Brain pericyte (primary cell): Measurements from ENCODE around the gene ZBTB5.

Source experiments
- DNase-seq: peaks from one replicate; pipeline ENCODE4 v3.0.0-alpha.2; 2012; ENCODE audit warnings: low read depth, low spot score

ZBTB5 gene

DNA sequence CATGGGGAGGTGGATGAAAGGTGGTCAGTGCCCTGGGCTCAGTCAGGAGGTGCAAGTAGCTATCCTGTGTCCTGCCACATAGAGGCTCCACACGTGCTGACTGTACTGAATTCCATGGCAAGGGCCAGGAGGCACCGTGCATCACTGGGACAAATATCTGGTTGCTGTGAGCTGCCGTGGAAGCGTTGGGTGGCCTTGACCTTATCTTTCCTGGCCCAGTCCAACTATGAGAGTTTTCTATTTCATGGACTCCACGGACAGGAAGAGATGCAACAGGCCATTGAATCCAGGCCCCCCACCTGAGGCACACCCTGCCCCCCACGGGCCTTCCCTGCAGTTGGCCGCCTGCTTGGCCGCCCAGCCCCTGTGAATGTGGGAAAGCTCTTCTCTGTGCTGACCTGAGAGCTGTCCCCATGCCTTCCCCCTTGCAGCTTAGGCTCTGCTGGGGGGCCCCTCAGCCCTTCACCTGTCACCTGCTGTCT lies 41.0 kb downstream of the ZBTB5 start:
- DNase-seq = no peak

DNA sequence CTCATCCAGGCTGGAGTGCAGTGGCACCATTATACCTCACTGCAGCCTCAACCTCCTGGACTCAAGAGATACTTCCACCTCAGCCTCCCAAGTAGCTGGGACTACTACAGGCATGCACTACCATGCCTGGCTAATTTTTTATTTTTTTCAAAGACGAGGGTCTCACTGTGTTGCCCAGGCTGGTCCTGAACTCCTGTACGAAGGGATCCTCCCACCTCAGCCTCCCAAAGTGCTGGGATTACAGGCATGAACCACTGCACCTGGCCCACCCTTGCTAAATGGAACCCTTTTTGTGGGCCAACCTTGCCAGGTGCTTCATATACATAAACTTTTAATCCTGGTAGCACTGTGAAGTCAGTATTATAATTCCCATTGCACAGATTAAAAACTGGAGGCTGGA lies 41.7 kb downstream of the ZBTB5 start:
- DNase-seq = no peak

DNA sequence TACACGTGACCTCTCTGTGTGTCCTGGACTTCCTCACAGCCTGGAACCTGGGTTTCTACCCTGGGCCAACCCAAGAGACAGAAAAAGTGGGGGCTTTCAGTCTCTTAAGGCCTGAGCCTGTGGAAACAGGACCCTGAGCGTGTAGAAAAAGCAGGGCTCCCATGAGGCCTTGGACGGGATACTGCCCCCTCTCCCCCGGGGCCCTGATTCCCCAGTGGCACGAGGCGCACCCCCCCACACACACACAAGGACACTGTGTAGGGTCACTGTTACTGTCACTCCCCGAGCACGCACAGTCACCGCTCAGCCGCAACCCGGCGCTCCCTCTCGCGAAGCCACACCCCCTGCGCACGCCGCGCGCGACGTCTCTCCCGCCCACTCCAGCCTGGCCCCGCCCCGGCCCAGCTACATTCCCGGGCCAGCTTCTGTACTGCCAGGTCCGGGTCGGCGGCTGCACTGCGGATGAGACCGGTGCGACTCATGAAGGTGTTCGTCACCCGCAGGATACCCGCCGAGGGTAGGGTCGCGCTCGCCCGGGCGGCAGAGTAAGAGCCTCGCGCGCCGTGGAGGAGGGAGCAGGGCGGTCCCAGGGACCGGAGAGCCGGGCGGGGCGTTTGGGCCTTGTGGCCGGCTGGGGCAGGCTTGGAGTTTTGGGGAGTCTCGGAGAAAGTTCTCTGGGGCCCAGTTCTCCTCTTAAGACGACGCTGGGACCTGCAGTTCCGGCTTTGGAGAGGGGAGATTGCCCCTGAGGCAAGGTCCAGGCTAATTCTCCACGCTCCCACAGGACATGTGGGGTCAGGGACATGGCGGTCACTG lies 42.8 kb downstream of the ZBTB5 start, which contains the start of gene GRHPR:
GRHPR (plus strand) TSS at position 408 of the 816 bp plus-strand sequence; CDS start at position 463, 55 bp downstream.
- no peak for DNase-seq

DNA sequence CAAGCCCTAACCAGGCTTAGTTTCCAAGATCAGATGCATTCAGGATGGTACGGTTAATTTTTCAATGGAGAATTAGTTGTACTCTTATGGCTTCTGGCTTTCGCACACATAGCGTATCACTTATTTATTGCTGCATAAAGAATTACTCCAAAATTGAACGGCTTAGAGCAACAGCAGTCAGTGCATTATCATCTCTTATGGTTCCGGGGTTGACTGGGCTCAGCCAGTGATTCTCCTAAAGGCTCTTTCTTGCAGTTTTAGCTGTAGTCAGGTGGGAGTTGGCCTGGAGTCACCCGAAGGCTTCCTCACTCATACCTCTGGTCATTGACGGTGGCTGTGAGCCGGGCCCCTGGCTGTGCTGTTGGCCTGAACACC lies 43.3 kb downstream of the ZBTB5 start:
- DNase-seq = no peak

- DNase-seq = no peak
Measured at GRCh38 chr9:37420271-37421215, 44.7 kb downstream of the ZBTB5 start.

DNA sequence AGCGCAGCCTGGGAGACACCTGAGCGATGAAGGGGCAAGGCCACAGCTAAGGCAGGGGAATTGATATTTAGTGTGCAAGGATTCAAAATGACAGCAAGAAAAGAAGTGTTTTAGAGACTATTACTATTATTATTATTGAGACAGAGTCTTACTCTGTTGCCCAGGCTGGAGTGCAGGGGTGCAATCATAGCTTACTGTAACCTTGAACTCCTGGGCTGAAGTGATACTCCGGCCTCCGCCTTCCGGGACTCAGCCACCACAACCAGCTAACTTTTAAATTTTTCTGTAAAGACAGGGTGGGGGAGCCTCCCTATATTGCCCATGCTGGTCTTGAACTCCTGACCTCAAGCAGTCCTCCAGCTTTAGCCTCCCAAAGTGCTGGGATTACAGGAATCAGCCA lies 46.0 kb downstream of the ZBTB5 start:
- DNase-seq = no peak

DNA sequence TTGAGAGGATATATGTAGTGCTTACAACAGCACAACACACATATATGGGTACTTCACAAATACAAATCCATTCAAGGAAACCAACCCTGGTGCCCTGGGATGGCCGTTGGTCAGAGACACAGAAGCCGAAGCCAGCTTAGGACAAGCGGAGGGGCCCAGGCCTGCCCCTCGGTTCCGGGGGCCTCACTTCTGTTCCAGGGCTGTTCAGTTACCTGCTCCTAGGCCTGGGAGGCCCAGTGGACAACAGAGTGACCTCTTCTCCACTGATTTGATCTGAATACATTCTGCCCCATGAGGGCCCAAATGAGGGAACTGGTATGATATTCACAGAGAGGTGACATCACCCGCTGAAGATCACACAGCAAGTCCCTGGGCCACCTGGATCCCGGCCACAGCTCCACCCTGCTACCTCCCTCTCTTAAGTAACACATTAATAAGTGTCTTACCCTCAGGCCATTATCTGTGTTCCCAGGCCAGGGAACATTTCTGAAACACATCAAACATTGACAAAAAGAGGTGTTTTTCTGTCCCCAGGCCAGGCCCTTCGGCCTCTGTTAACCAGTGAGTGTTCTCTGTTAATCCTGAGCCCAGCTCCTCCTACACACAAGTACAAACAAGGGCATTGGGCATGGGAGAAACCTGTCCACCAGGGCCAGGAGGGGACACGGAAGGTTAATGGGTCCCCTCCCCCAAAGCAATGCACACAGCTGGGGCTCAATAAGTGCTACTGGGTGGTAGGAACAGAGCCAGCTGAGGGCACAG lies 47.2 kb downstream of the ZBTB5 start:
- no peak for DNase-seq

- DNase-seq = no peak
Measured at GRCh38 chr9:37417252-37417803, 47.9 kb downstream of the ZBTB5 start.

- no peak for DNase-seq
Measured at GRCh38 chr9:37415011-37415719, 50.1 kb downstream of the ZBTB5 start.

- no peak for DNase-seq
Measured at GRCh38 chr9:37414503-37414943, 50.7 kb downstream of the ZBTB5 start.

- no peak for DNase-seq
Measured at GRCh38 chr9:37413311-37413710, 51.9 kb downstream of the ZBTB5 start.

- DNase-seq = no peak
Measured at GRCh38 chr9:37412431-37413151, 52.7 kb downstream of the ZBTB5 start.

DNA sequence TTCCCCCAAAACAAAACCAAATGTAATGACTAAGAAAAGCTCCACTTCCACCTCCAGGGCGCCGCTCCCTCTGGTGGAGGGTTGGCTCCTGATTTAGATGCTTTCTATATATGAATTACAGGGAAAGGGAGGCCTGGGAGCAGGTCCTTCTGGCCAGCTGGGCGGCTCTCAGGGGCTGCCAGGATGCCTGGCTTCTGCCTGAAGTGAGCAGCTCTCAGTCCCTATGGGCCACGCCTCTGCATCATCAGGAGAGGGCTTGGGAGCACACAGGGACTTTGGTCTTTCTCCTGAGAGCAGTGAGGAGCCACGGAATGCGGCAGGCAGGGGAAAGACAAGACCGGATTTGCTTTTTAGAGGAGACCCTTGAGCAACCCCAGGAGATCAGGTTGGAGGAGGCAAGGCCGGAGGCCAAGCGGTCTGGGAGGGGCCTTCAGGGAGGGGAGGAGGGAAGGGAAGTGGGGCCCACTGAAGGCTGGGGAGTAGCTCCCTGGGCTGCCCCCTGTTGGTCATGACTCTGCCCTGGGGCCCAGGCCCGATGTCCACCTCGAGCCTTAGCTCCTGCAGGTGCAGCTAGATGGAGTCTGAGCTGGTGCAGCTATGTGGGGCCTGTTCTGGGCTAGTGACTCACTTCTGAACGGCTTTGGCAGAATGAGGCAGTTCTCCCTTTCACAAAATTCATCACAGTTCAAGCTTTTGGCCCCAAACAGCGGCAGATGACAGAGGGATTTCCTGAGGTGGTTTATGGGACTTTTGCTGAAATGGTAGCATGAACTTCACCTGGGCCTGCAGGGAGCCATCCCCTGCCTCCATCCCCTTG lies 54.1 kb downstream of the ZBTB5 start:
- DNase-seq = no peak

DNA sequence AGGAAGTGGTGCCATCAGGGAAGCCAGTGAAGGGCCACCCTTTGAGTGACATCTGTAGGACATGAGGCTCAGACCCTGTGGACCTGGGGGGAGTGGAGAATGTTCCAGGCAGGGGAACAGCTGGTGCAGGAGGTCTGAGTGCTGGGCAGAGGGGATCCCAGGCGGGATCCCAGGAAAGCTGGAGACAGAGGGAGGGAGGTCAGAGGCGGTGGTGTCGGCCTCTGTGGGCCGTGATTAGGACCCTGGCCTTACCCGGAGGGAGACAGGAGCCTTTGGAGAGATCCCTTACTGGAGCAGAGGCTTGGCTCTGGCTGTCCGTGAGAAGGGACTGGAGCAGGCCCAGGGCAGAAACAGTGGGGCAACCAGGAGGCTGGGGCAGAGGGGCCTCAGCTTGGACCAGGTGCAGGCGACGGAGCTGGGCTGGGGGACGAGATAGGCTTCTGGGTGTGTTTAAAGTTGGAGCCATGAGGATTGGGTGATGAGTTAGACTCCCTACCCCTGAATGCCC lies 54.8 kb downstream of the ZBTB5 start:
- DNase-seq = no peak

DNA sequence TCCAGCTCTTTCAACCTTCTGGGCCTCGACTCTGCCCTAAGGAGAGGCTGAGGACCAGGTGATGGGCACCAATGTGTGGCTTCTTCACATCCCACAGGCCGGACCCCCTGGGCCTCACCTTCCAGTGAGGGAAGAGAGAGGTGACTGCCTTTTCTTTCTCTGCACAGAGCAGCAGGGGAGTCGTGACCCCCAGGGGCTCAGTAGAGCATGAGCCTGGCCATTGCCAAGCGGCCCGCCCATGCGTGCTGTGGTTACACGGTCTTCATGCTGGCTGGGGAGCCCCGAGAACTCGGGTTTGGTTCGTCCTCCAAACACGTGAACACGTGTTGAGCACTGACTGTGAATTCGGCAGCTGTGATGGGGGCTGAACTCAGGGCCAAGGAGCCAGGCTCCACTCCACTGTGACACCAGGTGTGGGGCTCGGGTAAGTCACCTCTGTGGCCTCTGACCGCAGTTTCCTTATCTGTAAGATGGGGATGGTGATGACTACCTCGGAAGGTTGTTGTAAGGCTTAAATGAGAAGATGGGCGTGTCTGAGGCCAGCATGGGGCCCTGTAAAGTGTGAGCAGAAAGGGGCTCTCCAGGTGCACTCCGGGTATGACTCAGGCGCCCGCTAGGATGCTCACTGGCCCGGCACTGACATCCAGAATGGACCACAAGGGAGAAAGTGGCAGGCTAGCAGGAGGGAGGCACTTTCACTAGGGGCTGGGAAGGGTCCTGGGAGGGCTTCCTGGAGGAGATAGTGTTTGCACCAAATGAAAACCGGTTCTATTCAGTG lies 56.1 kb downstream of the ZBTB5 start:
- no peak for DNase-seq

- DNase-seq = no peak
Measured at GRCh38 chr9:37407468-37407867, 57.8 kb downstream of the ZBTB5 start.

GRCh38 chr9:37406603-37407401 lies 58.4 kb downstream of the ZBTB5 start:
- DNase-seq = no peak
